NCI-H1436 (cell line): ENCODE measurements around the gene DNAH7.

Experiments used
- DNase-seq: peaks from one replicate; lab custom pipeline; 2025; lab: John Stamatoyannopoulos, UW

DNAH7 gene

DNA sequence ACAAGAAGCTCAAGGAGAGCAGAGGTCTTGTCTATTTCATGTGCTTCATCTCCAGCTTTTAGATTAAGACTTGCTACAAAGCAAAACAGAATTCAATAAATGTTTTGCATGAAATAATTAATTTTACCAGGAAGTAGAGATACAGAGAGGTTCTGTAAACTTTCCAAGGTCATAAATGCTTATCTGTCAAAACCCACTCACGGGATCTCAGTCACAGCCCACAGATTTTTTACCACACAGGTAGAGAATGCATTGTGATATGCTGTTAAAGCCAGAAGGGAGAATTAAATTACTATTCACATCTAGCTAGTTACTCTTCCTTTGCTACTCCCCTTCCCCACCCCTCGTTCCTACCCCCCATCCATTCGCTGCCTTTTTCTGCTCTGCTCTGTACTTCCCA lies 205.5 kb downstream of the DNAH7 start:
- DNase-seq, result no peak

DNA sequence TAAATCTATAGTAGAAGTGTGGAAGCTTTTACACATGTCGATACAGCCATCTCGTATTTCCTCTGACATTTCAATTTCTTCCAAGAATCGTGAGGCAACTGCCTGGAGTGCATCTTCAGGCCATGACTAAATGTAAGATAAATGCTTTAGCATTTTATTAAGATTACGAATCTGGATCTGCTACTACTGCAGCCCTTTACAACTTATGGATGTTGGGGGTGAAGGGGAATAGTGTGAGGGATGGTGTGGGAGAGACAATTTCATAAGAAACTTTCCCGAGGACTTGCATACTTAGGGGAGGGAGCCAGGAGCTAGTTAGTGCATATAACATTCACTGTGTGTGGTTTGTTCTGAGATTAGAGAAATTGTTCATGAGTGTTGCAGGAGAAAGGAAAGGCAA lies 206.8 kb downstream of the DNAH7 start:
- no peak for DNase-seq

DNA sequence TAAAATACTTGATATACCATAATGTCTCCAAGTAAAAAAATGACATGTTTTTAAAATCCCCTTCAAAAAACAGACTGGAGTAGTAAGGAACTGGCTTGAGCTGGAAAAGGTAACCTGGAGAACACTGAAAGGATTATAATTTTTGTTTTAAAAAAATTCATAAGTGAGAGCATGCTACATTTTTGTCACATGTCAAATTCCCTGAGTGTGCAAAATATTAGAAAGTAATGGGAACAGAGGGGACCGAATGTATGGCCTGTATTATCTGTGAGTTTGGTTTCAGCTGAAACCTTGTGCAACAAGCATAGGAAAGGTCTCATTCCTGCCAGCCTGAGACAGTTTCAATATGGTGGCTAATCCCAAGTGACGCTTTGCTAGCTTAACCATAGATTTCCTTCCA lies 209.1 kb downstream of the DNAH7 start:
- no peak for DNase-seq

DNA sequence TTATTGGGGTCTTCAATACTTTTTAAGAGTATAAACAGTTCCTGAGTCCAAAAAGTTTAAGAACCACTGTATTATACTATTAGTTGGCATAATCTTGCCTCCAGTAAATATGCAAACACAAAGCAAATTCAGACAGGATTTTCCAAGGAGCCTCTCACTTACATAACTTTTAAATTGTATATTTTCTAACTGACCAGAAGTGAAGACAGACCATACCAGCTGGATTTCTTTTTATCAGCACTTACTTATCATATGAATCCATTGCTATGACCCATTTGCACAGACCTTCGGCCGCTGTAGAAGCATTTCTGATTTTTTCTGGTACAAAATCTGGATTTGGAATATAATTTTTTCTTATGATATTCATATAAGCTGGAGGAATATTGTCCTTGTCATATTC lies 211.5 kb downstream of the DNAH7 start:
- no peak for DNase-seq

DNA sequence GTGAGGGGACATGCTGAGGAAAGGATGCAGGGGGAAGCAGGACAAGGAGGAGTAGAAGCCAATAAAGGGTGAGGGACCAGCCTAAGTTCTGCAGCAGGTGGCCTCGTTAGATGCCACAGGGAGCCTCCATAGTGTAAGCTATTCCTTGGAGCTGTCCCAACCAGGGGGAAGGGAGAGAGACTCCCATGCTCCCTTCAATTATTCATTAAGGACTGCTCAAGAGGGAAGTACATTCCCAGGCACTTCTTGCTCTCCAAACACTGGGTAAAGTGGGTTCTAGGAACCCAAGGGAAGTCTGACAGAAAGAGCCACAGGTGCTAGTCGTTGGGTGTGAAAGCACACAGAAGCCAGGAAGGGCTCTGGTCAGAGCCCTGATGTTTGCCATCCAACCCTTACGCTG lies 217.9 kb downstream of the DNAH7 start:
- no peak for DNase-seq

DNA sequence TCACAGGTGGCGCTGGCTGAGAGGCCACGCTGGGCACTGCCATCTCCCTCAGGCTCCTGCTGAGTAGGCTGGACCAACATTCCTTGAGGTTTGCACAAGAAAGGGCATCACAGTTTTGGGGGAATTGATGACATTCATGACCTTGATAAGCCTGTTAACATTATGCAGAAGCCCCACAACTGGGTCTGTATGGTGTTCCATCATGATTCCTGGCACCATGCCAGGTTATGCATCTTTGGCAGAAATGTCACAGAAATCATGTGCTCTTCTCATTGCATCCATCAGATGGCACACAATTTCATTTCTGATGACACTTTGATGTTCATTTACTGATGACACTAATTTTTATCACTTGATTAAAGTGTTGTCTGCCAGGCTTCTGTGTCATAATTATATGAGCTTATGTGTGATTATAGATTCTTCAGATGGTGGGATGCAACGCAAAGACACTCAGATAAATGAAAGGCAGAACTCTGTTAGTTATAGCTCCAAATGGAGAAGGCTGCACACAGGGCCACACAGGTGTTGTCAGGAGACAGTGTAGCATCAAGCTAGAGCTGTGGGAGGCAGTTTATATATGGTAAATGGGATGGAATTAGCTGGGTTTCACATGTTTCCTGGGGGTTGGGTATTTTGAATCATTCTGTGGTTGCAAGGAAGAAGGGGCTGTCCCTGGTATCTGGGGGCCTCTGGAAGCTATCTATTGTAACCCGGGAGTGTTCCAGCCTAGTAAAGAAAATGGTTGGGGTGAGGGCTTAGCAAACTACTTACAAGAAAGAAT lies 220.3 kb downstream of the DNAH7 start:
- DNase-seq, result no peak

DNA sequence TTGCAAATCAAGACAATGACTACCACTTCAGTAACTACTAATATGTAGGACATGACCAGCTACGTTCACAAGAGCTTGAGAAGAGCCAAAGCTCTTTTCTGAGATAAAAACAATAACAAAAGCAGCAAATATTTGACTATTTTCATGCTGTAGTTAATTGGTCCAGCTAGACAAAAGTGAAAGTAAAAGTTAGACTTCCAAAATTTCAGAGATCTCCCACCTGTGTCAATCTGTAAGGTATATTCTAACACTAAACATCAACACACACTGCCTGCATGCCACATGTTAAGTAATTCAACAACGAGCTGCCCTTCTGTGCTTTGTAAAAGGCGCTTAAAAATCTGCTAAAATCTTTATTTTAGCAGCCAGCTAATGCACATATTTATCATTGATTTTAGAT lies 225.7 kb downstream of the DNAH7 start:
- no peak for DNase-seq

DNA sequence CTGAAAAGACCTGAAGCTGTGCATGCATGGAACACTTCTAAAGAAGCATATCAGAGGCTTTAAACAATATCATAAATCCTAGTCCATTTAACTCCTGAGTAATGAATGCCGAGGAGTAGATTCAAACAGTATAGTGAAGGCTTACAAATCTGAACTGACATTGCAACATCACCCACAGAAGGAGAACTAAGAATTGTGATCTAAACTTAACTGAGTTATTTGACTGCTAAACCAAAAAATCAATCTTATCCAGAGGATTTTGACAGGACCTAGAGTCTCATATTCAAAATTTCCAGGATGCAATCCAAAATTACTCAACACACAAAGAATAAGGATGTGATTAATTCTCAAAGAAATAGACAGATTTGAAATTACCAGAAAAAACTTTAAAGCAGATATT lies 230.6 kb downstream of the DNAH7 start:
- DNase-seq, result no peak

DNA sequence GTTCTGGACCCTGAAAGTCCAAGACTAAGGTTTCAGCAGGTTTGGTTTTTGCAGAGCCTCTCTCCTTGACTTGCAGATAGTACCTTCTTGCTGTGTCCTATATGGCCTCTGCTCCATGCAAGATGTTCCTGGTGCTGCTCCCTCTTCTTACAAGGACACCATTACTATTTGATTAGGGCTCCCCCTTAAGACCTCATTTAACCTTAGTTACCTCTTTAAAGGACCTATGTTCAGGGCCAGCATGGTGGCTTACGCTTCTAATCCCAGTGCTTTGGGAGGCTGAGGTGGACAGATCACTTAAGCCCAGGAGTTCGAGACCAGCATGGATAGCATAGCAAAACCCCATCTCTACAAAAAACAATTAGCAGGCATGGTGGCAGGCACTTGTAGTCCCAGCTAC lies 232.6 kb downstream of the DNAH7 start:
- no peak for DNase-seq

DNA sequence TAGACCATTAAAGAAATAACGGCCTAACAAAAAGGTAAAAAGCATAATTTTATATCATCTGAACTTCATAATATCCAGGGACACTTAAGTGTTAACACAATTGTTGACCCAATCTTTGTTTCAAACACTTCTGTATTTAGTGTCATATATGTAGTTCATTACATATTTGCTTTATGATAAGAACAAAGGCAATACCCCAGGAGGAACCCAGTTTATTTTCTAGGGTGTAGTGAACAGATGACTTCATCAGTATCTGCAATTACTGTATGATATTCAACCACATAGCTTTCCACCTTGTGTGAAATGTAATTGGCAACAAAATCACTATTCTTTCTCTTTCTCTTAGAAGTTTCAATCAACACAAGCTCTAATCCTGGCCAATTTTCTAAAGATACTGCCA lies 233.8 kb downstream of the DNAH7 start:
- no peak for DNase-seq

DNA sequence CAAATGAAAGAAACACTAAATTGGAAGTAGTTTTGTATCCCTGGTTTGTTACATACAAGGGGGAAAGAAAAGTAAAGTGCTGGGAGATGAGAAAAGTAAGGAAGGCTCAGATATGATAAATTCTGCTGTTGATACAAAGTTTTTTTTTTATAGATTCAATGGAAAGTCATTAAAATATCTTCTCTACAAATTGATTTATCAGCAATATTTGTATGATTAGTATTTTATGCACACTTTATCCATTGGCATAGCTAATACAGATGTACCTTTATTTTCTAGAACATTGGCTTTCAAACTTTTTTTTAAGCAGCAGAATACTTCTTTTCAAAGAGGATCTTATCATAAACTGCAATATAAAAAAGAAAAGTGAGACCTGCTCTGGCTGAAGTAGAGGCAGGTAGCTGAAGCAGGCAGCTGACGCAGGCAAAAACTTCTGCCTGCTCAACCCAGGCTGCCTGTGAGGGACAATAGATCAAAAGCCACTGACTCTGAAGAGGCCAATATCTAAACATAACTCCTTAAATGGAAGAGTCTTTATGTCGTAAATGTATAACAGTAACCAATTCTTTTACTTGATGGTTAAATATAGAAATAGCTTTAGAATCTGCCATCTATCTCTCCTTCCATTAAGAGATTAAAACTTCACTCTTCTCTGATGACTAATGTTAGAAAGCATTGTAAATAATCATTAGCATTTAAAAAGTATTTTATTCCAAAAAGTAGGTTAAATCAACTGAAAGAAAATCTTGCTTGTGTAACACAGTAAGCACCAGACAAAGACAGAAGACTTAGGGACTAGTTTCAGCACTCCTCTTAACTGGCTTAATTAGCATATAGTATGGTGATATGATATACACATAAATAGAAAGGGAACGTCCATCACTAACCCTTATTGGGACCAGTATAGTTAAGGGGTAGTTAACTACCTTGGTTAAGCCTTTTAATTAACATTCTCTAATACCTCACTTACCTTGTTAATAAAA lies 237.4 kb downstream of the DNAH7 start:
- no peak for DNase-seq

DNA sequence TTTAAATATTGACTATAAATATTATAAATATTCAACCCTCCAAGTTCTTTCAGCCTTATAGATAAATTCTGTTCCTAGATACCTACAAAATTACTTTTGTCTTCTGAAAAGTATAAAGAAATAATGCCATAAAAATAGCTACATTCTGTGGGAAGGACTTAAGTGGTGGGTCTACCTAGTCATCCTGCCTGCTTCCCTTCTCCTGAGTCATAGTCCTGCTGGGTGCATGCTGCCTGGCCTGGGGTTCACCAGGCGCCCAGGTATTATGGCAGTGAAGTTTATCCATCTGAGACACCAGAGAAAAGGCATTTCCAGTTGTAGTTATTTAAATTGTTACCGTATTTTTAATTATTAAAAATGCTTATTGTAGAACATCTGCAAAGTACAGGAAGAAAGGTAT lies 244.2 kb downstream of the DNAH7 start:
- DNase-seq, result no peak

DNA sequence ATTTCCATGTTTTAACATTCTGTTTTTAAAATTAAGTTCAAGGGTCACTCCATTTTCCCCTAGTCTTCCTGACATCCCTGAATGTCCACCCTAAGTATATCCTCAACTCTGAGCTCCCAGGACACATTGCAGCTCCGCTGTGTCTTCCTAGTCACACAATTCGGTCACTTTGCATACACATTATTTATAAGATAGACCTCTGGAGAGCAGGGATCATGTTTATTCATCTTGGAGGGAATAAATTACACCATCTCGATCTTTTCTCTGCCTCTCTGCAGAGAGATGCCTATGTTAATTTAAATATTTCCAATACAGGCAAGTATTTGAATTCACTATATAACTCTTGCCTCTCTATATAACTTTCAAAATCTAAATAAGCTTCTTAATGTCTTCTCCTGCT lies 245.4 kb downstream of the DNAH7 start:
- no peak for DNase-seq

DNA sequence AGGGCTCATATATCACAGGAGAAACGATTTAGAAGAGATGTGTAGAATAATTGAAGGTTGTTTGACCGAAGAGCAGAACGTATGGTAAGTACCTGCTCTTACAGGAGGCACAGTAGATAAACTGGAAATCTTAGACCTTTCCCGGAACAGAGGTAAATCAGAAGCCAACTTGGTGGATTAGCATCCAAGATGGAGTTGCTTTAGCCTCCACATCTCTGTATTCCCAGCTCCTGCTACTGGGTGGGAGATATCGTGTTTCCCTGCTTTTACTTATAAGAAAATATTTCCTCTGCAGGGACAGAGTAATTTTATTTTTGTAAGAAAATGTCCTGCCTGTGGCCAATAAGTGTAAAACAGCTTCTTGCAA lies 247.1 kb downstream of the DNAH7 start:
- no peak for DNase-seq

DNA sequence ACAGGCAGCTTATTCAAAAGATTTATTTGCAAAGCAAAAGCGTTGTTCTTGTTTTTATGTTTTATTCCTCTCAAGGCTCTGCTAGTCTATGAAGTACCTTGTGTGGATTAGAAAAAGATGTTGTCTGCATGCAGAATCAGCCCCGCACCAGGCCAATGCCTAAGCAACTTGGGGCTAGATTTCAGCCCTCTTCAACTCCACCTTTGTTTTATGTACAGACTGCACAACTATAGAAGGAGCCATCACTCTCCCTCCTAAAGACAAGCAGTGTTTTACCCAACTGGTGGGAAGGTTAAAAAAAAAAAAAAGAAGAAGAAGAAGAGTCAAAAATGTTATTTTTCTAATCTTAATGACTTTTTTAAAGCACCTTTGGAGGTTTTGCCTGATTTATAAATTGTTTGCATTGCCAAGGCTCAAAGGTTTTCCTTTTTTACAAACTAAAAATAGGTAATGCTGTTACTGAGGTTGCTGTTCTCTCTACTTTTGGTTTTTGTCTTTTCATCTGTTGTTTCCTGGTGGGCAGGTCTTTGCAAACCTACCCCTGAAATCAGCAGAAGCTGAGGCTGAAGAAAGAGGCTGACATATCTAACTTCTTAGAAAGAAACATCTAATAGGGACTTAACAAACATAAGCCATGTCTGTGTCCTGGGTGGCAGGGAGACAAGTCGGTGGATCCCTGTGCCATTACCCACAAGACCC lies 247.6 kb downstream of the DNAH7 start:
- no peak for DNase-seq

DNA sequence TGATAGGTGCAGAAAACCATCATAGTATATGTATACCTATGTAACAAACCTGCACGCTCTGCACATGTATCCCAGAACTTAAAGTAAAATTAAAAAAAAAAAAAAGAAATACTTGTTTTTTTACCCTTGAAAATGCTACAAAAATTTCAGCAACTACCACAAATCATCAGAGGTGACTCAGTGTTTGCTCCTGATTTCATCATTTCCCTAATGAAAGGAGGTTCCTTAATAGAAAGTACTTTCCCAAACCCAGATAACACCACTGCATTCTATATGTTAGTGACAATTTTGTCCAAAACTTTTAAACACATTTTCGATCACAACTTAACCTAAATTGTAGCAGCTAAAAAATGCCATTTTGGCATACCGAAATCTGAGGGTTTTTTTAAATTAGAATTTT lies 248.3 kb downstream of the DNAH7 start:
- DNase-seq, result no peak

DNA sequence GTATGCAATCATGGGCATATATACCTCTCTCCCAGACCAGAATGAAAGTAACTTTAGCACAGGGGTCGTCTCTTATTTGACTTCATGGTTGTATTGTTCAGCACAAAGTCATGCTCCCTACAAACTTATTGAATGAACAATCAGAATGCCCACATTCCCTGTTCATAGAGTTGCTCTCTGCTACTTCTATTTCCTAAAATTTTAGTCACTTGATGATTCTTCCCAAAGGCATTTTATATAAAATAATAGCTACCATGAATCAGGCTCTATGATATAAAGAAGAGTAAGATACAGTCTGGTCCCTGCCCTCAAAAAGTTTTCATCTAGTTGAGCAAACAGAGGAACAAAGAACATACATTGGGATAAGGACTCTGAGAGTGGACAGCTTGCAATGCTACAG lies 249.4 kb downstream of the DNAH7 start:
- no peak for DNase-seq

DNA sequence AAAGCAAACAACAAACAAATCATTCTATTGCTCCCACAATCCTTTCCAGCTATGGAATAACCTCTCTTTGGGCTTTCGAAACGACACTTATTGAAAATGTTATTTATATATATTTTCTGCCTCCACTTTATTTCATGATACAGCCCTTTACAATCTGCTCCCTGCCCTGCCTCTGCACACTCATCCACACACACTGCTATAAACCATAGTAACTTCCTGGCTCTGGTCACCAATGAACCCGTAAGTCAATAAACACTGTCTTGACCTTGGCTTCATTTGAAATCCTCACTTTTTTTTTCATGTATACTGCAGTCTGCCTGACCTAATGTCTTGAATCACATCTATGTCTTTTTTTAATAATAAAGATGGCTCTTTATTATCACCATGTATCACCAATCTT lies 250.1 kb downstream of the DNAH7 start:
- no peak for DNase-seq

DNA sequence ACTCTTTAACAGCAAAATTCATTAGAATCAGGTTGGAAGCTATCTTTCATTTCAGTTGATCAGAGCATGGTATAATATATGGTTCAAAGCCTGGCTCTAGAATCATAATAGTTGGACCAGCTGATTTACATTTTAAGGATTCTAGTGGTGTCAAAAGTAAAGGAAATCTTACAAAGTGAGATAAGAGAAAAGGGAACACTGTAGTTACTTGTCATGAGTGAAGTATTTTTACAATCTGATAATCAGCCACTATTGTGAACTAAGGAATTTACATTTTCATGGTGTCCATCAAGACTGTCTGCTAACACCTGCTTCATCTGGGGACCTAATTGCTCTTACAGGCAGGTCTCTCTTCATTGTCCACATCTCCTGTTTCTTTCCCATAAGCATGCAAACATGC lies 250.5 kb downstream of the DNAH7 start:
- DNase-seq, result no peak

DNA sequence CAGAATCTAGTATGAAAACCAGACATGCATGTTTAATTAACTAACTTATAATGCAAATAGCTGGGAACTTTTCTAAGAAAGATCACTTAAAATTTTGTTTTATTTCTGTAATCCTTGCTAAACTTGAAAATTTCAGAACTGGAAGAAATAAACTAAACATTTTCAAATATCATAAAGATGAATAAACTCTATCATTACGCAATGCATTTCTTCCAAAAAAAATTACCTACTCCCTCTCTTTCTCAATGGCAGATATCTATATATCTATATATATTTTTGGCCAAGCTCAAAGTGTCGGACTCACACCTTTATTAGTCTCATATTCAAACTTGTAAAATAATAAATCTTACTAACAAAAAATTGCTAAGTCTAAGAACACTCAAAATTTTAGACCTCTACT lies 253.6 kb downstream of the DNAH7 start:
- DNase-seq, result no peak

DNA sequence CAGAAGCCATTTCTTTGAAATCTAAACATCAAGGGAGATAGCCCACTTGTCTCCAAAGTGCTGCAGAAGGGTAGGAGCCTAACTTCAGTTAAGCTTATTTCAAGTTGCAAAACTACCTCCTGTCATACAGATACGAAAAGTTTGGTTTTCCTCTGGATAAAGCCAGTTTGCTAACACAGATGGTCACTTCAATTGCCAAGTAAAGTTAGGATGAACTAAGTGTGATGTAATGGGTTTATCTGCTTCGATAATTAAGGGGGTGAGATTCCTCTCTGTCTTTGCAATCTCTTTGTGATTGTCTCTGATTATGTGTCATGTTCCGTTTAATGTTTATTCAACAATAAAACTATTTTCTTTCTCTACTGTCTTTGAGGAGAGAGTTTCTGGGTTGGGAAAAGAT lies 255.2 kb downstream of the DNAH7 start:
- DNase-seq, result no peak

DNA sequence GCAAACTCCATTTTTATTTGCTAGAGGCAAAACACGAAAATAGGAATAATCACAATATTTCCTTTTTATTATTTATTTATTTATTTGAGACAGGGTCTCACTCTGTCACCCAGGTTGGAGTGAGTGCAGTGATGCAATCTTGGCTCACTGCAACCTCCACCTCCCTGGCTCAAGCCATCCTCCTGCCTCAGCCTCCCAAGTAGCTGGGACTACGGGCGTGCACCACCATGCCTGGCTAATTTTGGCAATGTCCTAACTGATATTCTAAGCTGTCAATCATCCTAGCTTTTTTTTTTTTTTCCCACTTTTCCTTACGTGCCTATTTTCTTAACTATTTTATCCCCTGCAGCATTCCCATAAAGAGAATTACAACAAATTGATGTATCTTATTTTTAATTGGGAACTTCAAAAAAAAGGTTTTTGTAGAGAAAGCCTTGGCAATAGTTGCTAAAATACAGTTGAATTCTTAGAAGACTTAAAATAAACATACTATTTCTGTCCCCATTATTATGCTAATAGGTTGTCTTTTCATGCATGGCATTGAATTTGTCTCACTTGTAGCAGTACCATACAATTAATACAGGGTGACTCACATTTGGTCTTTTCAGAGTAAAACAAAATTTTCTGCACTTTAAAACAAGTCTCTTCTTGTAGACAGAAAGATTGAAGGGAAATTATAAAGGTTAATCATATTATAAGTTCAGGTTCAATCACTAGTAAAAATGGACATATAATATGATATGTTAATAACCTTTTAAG lies 258.1 kb downstream of the DNAH7 start:
- no peak for DNase-seq
